ENCODE data around the gene PPP2R1B.
"Not testable (repeated sequence)": the region's sequence is repeated elsewhere in the genome, so short reads cannot be mapped to it uniquely, and the experiment has no call there.

Gene PPP2R1B

DNA sequence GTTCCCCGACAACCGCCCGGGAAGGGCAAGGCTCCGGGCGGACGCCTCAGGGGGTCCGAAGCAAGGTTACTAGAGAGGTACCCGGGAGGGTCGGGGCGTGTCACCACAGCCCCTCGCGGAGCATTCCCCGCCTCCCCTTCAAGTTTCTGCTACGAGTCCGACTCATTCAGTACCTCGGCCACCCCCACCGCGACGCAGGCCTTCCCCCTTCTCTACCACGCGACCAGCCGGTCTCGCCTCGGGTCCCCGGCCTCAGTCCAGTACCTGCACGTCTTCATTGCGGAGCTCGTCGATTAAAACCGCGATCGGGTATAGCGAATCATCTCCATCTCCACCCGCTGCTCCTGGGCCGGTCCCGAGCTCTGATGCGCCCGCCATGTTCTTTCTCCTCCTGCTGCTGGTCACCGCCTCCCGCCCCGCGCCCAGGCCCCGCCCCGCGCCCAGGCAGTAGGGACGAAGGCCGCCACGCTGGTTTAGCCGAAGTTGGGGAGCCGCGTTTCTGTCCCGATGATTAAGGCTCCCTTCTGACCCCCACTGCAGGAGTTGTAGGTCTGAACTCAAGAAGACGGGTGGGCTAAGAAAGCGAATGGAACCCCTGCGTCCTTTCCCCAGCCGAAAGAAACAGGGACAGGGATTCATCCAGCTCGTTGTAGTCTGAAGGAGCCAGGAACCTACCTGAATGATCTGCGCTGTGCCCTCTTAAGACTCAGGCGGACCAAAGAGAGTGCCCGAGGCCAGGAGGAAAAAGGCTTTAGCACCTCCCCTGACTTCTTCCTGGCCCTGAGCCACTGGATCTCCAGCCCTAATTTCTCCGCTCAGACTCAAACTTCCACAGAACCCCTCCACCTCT, at the start of gene PPP2R1B:
Gene PPP2R1B, minus strand, starts transcription at position 406 of the 850 bp plus-strand sequence. Its CDS starts 28 bp downstream, at position 378.
- FAIRE-seq: no peak

DNA sequence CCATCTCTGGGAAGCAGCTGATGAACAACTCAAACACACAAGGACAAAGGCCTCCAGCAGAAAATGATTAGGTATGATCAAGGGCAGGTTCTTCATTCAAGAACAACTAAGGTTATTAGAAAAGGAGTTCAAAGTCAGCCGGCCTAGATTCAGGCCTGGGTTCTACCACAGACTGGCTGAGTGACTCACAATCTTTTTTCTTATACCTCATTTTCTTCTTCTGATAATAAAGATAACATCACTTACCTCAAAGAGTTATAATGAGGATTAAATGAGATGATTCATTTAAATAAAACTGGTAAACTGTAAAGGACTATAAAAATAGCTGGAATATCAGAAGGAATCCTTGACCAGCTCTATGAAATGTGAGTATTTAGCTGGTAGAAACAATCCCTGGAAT, 49.3 kb upstream of the PPP2R1B start:
- no peak for FAIRE-seq

DNA sequence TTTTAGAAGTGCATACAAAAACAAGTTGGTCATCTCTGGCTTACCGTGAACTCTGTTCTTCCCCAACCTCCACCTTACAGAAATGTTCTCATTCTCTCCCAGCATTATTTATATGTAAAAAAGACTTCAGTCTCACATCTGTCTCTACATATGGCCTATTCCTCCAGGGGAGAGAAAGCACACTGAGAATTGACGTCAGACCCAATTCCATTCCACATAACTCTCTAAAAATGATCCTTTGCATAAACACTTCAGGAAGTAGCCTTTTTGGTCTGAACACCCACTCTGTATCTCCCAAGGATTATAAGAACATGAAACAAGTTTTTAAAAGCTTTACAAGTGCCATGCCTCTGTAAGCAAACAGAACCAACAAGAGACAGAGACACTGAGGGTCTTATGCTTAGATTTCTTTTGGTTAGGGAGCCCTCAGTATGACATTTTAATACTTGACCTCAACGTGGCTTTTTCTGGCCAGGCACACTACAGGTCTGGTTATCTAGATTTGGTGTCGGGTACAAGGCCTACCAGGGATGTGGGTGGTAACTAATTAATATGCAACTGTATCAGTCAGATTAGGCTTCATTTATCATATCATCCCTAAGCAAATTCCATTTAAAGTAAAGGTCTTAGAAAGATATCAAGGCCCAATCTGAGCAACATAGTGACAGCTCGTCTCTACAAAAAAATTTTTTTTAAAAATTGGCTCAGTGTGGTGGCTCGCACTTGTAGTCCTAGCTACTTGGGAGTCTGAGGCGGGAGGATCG, 48.5 kb upstream of the PPP2R1B start:
- FAIRE-seq: no peak

DNA sequence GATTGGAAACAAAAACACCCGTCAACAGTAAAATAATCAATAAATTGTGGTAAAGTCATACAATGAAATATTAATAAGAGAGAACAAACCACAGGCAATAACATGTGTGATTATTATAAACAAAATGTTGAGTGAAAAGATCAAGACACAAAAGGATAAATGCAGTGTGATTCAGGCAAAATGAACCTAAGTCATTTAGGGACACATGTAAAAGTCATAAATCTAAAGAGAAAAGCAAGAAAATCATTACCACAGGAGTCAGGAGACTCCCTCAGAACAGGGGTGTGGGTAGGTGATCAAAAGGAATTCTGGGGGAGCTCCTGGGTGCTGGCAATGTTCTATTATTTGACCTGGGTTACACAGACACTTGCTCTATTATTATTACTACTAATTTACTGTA, 47.9 kb upstream of the PPP2R1B start:
- no peak for FAIRE-seq

GRCh38 chr11:111812211-111812610, 46.0 kb upstream of the PPP2R1B start:
- no peak for FAIRE-seq

GRCh38 chr11:111811445-111811844, 45.3 kb upstream of the PPP2R1B start:
- no peak for FAIRE-seq

- no peak for FAIRE-seq
Measured at GRCh38 chr11:111808834-111809233, 42.6 kb upstream of the PPP2R1B start.

DNA sequence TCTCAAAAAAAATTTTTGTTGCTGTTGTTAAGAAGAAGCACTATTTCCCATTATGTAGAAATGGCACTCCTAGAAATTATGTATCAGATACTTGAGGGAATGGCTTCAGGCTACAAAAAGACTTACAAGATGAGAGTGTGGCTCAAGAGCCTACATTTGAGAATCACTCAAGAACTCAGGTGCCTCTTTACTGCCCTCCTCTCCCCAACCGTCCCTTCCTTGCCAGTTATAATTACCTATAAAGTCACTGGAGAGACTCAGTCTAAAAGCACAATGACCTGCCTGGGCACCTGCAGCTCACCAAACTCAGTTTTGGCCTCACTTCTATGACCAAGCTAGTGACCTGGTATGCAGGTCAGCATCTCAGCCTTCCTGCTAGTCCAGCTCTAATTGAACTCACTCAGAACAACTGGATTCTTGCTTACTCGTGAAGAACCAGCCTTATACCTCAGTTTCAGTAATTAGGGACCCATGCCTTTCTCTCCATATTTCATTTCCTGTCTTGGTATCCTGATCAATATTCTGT, 41.9 kb upstream of the PPP2R1B start:
- no peak for FAIRE-seq

GRCh38 chr11:111807076-111807475, 40.9 kb upstream of the PPP2R1B start:
- no peak for FAIRE-seq

DNA sequence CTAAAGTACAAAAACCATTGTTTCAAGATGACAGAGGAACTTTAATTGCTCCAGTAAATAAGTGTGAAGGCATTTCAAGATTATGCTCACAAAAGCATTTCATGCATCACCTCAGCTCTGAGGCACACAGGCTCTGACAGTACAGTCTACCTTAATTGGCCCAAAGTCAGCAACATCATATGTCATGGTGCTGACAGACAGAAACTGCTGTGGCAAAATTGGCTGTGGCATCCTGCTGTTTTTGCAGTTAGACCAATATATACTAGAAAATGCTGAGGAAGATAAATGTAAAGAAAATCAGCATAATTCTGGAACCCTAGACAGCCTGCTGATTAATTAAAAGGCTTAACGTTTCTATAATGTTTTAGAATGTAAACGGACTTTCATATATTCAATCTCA, 34.9 kb upstream of the PPP2R1B start:
- no peak for FAIRE-seq

DNA sequence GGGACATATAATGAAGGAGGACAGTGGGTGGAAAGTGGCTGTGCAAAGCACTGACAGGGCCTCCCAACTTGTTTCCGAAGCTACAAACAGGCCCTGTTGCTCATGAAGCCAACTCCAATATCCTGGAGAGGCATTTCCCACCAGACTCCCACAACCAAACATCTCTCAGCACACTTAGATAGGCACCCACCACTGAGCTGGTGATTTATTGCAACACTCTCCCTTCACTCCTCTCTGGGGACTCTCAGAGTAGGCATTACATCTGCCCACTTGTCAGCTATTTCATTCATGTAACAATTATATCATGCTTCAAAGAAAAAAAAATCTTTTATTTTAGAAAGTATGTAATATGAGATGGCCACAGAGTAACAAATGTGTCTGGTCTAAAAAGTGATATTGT, 32.1 kb upstream of the PPP2R1B start:
- FAIRE-seq: no peak

DNA sequence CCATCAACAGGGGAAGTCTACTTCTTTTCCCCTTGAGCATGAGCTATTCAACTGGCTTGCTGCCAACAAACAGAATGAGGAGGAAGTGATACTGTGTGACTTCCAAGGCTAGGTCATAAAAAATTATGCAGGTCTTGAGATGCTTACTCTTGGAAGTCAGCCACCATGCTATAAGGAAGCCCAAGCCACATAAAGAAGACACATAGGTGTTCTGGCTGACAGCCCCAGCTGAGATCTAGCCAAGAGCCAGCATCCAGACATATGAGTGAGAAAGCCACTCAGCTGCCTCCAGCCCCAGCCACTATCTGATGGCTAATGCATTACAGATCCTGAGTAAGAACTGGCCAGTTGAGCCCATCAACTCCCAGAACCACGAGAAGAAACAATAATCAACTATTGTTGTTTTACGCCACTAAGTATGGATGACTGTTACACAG, 31.0 kb upstream of the PPP2R1B start:
- FAIRE-seq: no peak

DNA sequence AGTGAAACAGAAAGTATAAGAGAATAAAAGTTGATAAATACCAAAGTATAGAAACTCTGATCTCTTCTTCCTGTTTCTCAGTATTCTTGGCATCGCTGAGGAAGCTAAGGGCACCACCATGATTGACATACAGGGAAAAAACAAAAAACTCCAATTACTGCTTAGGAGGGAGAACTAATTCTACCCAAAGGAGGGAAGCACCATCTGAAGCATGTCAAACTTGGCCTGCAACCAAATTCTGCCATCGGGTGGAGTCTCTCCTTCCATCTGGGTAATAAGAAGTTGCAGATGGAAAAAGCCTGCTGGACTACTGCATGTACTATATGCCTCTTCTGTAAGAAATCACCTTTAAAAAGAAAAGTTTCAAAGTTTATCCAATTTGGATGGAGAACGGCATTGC, 30.5 kb upstream of the PPP2R1B start:
- FAIRE-seq: no peak

- no peak for FAIRE-seq
Measured at GRCh38 chr11:111795334-111795985, 29.3 kb upstream of the PPP2R1B start.

- no peak for FAIRE-seq
Measured at GRCh38 chr11:111793863-111794262, 27.7 kb upstream of the PPP2R1B start.

- FAIRE-seq: no peak
Measured at GRCh38 chr11:111792955-111793500, 26.8 kb upstream of the PPP2R1B start.

DNA sequence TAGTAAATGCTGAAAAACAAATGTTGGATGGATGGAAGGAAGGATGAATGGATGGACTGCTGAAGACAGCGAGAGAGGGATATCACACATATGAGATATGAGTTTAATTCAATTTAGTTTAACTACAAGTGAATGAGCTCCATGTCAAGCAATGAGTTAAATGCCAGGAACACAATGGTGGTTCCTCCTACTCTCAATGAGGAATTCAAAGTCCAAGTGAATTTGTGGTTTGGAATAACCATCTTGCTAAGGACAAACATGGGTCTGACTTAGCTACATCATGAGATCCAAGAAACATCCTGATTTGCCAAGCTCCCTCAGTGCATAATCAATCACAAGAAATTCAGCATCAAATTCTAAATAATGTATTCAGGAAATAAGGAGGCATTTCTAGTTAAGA, 26.1 kb upstream of the PPP2R1B start:
- no peak for FAIRE-seq

DNA sequence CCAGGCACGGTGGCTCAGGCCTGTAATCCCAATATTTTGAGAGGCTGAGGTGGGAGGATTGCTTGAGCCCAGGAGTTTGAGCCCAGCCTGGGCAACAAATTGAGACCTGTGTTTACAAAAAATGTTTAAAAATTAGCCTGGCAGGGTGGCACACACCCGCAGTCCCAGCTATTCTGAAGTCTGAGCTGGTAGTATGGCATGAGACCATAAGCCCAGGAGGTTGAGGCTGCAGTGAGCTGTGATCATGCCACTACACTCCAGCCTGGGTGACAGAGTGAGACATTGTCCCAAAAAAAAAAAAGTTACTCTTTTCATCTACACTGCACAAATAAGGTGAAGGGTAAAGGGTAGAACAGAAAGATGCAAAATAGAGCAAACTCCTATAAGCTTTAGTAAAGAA, 22.3 kb upstream of the PPP2R1B start:
- no peak for FAIRE-seq

- no peak for FAIRE-seq
Measured at GRCh38 chr11:111788051-111788450, 21.9 kb upstream of the PPP2R1B start.

DNA sequence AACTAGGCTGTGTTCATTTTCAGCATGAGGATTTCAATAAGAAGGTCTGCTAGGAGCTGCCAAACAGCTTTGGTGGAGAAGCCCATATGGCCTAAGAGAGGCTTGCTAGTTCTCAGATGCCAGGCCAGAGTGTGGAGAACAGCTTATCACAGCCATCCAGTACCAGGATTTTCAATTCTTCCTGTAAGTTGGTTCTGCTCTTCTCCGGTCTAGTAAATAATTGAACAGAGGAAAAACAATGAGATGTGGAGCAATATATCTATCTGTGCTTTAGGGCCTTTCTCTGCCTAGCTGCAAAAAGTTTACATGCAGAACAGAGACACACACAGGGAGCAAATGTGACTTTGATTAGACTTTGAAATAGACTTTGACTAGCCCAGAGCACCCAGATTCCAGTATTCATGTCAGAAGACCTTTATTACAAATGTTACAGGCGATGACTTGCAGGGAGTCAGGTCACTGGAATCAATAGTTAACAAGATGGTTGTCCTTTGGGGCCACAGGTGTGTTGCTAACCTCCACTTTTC, 19.8 kb upstream of the PPP2R1B start:
- no peak for FAIRE-seq

DNA sequence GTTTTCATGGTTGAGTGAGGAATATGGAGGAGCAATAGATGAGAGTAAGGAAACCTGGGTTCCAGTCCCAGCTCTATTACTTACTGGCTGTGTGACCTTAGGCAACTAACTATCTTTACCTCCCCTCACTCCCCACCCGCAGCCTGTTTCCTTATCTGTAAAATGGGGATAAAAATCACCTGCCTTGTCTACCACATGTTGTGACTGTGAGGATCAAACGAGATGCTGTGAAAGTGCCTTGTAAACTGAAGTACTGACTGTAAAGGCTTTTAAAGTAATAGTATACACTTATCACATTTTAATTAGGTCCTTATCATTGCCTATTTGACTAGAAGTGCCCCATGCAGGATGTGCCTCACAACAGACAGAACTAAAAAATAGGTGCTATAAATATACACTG, 18.9 kb upstream of the PPP2R1B start:
- no peak for FAIRE-seq

GRCh38 chr11:111784311-111784710, 18.1 kb upstream of the PPP2R1B start:
- not testable (repeated sequence) for FAIRE-seq

Data from colon (tissue), 2 donors.